GM12875 (cell line): ENCODE measurements around the gene PDE4C.
A peak's percentile ranks its signal among the peaks of the same experiment; 100 is the strongest.

Experiments used
- H3K4me3 ChIP-seq: one replicate; pipeline ENCODE4 v1.5.1; 2011; ENCODE audit warnings: low read depth, low read length, control low read depth
- TF ChIP-seq, protein P1 (sequence below): IDR thresholded peaks from 2 replicates; pipeline ENCODE4 v1.5.1; 2011; ENCODE audit warnings: low read depth, mild to moderate bottlenecking, control low read depth, inconsistent platforms, low read length, moderate library complexity, borderline replicate concordance; ENCODE audit not compliant: insufficient read depth

The PDE4C gene

DNA sequence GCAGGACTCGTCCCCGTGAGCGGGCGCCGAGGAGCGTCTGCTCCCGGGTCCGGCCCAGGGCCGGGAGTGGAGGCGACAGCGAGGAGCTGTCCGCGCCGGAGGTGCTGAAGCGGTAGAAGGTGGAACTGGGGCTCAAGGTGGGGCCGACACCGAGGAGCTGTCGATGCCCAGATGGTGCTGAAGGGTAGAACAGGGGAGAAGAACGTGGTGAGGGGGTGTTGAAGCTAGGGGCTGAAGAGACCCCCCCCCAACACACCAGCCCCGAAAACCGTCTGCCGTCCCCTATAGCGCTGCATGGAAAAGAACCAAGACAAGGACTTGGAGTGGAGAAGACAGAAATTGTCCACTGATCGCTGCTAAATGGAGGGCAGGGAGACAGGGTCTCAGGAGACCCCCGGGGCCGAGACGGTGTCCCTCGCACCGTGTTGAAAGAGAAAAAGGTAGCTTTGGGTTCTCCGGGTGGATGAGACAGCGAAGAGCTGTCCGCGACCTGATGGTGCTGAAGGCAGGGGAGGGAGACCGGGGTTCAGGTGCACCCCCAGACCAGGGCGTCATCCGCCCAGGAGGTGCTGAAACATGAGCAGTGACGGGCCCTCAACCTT, 7.1 kb upstream of the PDE4C start:
- no peak overlapping the region for H3K4me3 ChIP-seq
- TF ChIP-seq, protein P1, sequence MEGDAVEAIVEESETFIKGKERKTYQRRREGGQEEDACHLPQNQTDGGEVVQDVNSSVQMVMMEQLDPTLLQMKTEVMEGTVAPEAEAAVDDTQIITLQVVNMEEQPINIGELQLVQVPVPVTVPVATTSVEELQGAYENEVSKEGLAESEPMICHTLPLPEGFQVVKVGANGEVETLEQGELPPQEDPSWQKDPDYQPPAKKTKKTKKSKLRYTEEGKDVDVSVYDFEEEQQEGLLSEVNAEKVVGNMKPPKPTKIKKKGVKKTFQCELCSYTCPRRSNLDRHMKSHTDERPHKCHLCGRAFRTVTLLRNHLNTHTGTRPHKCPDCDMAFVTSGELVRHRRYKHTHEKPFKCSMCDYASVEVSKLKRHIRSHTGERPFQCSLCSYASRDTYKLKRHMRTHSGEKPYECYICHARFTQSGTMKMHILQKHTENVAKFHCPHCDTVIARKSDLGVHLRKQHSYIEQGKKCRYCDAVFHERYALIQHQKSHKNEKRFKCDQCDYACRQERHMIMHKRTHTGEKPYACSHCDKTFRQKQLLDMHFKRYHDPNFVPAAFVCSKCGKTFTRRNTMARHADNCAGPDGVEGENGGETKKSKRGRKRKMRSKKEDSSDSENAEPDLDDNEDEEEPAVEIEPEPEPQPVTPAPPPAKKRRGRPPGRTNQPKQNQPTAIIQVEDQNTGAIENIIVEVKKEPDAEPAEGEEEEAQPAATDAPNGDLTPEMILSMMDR = no peak

GRCh38 chr19:18232540-18233223, 6.4 kb upstream of the PDE4C start:
- H3K4me3 ChIP-seq = no peak overlapping the region
- TF ChIP-seq, protein P1 = 0 out of 2 replicates have a peak, but pooled peaks have one; percentile 1

GRCh38 chr19:18231775-18232174, 5.5 kb upstream of the PDE4C start:
- TF ChIP-seq, protein P1 = no peak
- no peak overlapping the region for H3K4me3 ChIP-seq

GRCh38 chr19:18230941-18231734, 4.9 kb upstream of the PDE4C start:
- H3K4me3 ChIP-seq = no peak overlapping the region
- TF ChIP-seq, protein P1 = no peak

DNA sequence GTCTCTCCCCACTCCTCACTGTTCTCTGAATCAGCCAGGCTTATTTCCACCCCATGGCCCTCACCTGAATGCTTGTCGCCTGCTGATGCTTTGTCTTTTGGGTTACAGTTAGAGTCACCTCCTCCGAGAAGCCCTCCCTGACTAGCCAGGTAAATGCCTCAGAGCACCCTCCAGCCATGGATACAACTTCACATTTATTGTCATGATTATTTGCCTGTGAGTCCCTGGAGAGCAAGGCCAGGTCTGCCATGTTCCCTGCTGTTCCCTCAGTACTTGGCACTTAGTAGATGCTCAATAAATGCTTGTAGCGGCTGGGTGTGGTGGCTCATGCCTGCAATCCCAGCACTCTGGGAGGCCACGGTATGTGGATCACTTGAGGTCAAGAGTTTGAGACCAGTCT, 3.7 kb upstream of the PDE4C start:
- TF ChIP-seq, protein P1 = no peak
- no peak overlapping the region for H3K4me3 ChIP-seq

DNA sequence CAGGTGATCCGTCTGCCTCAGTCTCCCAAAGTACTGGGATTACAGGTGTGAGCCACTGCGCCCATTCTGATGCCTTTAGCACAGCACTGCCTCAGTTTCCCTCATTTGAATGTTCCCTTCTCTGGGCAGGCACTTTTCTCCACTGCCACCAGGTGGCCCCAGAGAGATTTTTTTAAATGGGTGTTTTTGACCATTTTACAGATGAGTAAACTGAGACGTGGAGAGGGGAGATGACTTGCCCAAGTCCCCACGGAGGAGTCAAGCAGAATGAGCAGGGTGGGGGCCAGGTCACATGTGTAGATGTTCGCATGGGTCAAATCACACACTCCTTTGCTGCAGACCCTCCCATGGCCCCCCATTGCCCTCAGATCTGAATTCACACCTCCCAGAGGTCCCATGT, 3.2 kb upstream of the PDE4C start:
- TF ChIP-seq, protein P1 = peak; percentile 66

More for the DNA sequence above, 3.2 kb upstream of the PDE4C start:
- no peak overlapping the region for H3K4me3 ChIP-seq
